Measurements from ENCODE around the gene YTHDF1.

The YTHDF1 gene

GRCh38 chr20:63185215-63185796, 30.6 kb downstream of the YTHDF1 start:
- no peak for DNase-seq (ENCODE audit: low read depth in 2 of 2)

- peak; percentile 21 to 37 for DNase-seq (ENCODE audit: low read depth in 2 of 2)
Observed at GRCh38 chr20:63183422-63184146, 32.3 kb downstream of the YTHDF1 start.

GRCh38 chr20:63182946-63183415, 33.0 kb downstream of the YTHDF1 start:
- DNase-seq (ENCODE audit: low read depth in 2 of 2), result no peak

GRCh38 chr20:63182425-63182824, 33.5 kb downstream of the YTHDF1 start:
- no peak for DNase-seq (ENCODE audit: low read depth in 2 of 2)

- no peak for DNase-seq (ENCODE audit: low read depth in 2 of 2)
Observed at GRCh38 chr20:63181226-63181625, 34.7 kb downstream of the YTHDF1 start.

- no peak for DNase-seq (ENCODE audit: low read depth in 2 of 2)
Observed at GRCh38 chr20:63180569-63181185, 35.3 kb downstream of the YTHDF1 start.

GRCh38 chr20:63179687-63180568, 36.0 kb downstream of the YTHDF1 start:
- no peak for DNase-seq (ENCODE audit: low read depth in 2 of 2)

GRCh38 chr20:63178889-63179686, 36.8 kb downstream of the YTHDF1 start:
- DNase-seq (ENCODE audit: low read depth in 2 of 2), result peak; percentile 60 to 68

- DNase-seq (ENCODE audit: low read depth in 2 of 2), result no peak
Observed at GRCh38 chr20:63178446-63178820, 37.5 kb downstream of the YTHDF1 start.

GRCh38 chr20:63177785-63178445, 38.0 kb downstream of the YTHDF1 start:
- no peak for DNase-seq (ENCODE audit: low read depth in 2 of 2)

- DNase-seq (ENCODE audit: low read depth in 2 of 2), result peak in 1 of 2 donors; percentile 28
Observed at GRCh38 chr20:63177134-63177784, 38.7 kb downstream of the YTHDF1 start.

- DNase-seq (ENCODE audit: low read depth in 2 of 2), result no peak
Observed at GRCh38 chr20:63176427-63177133, 39.4 kb downstream of the YTHDF1 start.

GRCh38 chr20:63176034-63176426, 39.9 kb downstream of the YTHDF1 start:
- DNase-seq (ENCODE audit: low read depth in 2 of 2), result no peak

GRCh38 chr20:63175038-63175895, 40.7 kb downstream of the YTHDF1 start:
- no peak for DNase-seq (ENCODE audit: low read depth in 2 of 2)

- DNase-seq (ENCODE audit: low read depth in 2 of 2), result no peak
Observed at GRCh38 chr20:63174309-63175037, 41.5 kb downstream of the YTHDF1 start.

GRCh38 chr20:63173552-63174191, 42.3 kb downstream of the YTHDF1 start:
- no peak for DNase-seq (ENCODE audit: low read depth in 2 of 2)

GRCh38 chr20:63172726-63173125, 43.2 kb downstream of the YTHDF1 start:
- DNase-seq (ENCODE audit: low read depth in 2 of 2), result no peak
